Mesendoderm (in vitro differentiated cells): ENCODE measurements around the gene HECTD4.
"Not testable (repeated sequence)": the region's sequence is repeated elsewhere in the genome, so short reads cannot be mapped to it uniquely, and the experiment has no call there.

Experiments
- DNase-seq: peaks from one replicate; pipeline ENCODE4 v3.0.0; 2013
- H2AK5ac ChIP-seq: 2 replicates; pipeline ENCODE4 v1.6.1; 2013; ENCODE audit warnings: low read length, inconsistent platforms
- H2BK120ac ChIP-seq: 2 replicates; pipeline ENCODE4 v1.6.1; 2013; ENCODE audit warnings: low read depth, mild to moderate bottlenecking, low read length, moderate library complexity, mixed read lengths
- H2BK15ac ChIP-seq: replicated peaks from 2 replicates; pipeline ENCODE4 v1.6.1; 2013; ENCODE audit warnings: low read depth, mild to moderate bottlenecking, moderate library complexity
- H2BK5ac ChIP-seq: 2 replicates; pipeline ENCODE4 v1.6.1; 2013; ENCODE audit warnings: low read length, inconsistent platforms
- H3K18ac ChIP-seq: 2 replicates; pipeline ENCODE4 v1.6.1; 2013; ENCODE audit warnings: mild to moderate bottlenecking, low read length, mixed read lengths
- H3K23ac ChIP-seq: one replicate; pipeline ENCODE4 v1.6.1; 2013; ENCODE audit warnings: low read length
- H3K27ac ChIP-seq: 2 replicates; pipeline ENCODE4 v1.5.1; 2013; ENCODE audit warnings: low read depth, mild to moderate bottlenecking, inconsistent platforms, low read length, moderate library complexity
- H3K27me3 ChIP-seq: 2 replicates; pipeline ENCODE4 v1.6.1; 2013; ENCODE audit warnings: low read length, control low read depth, mild to moderate bottlenecking, inconsistent platforms; ENCODE audit not compliant: insufficient read depth, poor library complexity
- H3K36me3 ChIP-seq: 2 replicates; pipeline ENCODE4 v1.6.1; 2013; ENCODE audit warnings: low read length, inconsistent platforms; ENCODE audit not compliant: control insufficient read depth, insufficient read depth
- H3K4ac ChIP-seq: one replicate; pipeline ENCODE4 v1.6.1; 2013; ENCODE audit warnings: low read depth, mild to moderate bottlenecking, low read length, moderate library complexity
- H3K4me1 ChIP-seq: 2 replicates; pipeline ENCODE4 v1.6.1; 2013; ENCODE audit warnings: low read depth, low read length, inconsistent platforms; ENCODE audit not compliant: control insufficient read depth
- H3K4me2 ChIP-seq: 2 replicates; pipeline ENCODE4 v1.6.1; 2013; ENCODE audit warnings: low read length
- H3K4me3 ChIP-seq: 2 replicates; pipeline ENCODE4 v1.5.1; 2013; ENCODE audit warnings: mild to moderate bottlenecking, low read length
- H3K56ac ChIP-seq: one replicate; pipeline ENCODE4 v1.6.1; 2013; ENCODE audit warnings: low read length
- H3K79me1 ChIP-seq: 2 replicates; pipeline ENCODE4 v1.6.1; 2013; ENCODE audit warnings: low read length, inconsistent platforms
- H3K79me2 ChIP-seq: 2 replicates; pipeline ENCODE4 v1.6.1; 2013; ENCODE audit warnings: mild to moderate bottlenecking, low read length; ENCODE audit not compliant: control insufficient read depth, insufficient read depth
- H3K9ac ChIP-seq: 2 replicates; pipeline ENCODE4 v1.6.1; 2013; ENCODE audit warnings: low read length, inconsistent platforms
- H4K5ac ChIP-seq: one replicate; pipeline ENCODE4 v1.6.1; 2013; ENCODE audit warnings: low read length
- H4K8ac ChIP-seq: one replicate; pipeline ENCODE4 v1.6.1; 2013; ENCODE audit warnings: low read depth, mild to moderate bottlenecking, control low read depth, low read length, moderate library complexity
- WGBS: extraction: QIAGEN DNeasy Blood & Tissue Kit; methylation state at CpG from one replicate; pipeline ENCODE4 v1.1.7; 2013; ENCODE audit warnings: low lambda C conversion rate, missing lambda C conversion rate; ENCODE audit not compliant: insufficient coverage; ENCODE audit errors: extremely low coverage; 5-methylcytosine and 5-hydroxymethylcytosine counted together

The HECTD4 gene

DNA sequence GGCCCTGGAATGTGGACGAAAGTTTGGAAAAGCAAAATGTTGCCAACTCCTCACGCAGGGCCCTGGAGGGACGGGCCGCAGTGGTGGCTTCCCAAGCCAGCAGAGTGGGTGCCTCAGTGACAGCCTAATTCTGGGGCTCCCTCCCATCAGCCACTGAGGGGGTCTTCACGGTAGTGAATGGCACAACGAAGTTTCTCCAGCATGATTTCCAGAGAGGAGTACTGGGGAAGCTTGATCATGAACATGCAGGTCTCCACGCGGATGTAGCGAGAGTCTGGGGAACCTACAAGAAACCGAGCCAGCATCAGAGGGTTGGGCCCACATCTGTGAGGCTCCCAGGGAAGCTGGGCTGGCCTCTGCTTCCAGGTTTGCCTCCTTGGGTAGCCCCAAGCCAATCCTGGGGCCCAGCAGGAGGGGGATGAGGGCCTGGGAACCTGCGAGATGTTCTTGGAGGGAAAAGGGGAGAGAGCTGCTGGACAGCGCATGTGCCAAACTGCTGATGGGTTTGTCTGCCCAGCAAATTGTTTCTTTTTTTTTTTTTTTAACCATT, 219.9 kb downstream of the HECTD4 start:
- no peaks in the 10 kb centered on the region for H3K4me1 ChIP-seq
- no peaks in the 10 kb centered on the region for H3K27me3 ChIP-seq
- no peak overlapping the region for H3K4ac ChIP-seq
- no peak overlapping the region for H2BK15ac ChIP-seq
- no peak overlapping the region for H2BK5ac ChIP-seq
- no peak overlapping the region for H4K5ac ChIP-seq
- H3K36me3 ChIP-seq = peaks cover 1% of the 10 kb centered on the region
- no peak overlapping the region for H3K9ac ChIP-seq
- no CpG with 5 or more reads among the region's 12 CpGs for WGBS
- H2BK120ac ChIP-seq = no peak overlapping the region
- H3K4me2 ChIP-seq = no peak overlapping the region
- no peak overlapping the region for H3K4me3 ChIP-seq
- no peak overlapping the region for H2AK5ac ChIP-seq
- DNase-seq = no peak
- H3K79me1 ChIP-seq = no peaks in the 10 kb centered on the region
- no peak overlapping the region for H4K8ac ChIP-seq
- no peak overlapping the region for H3K18ac ChIP-seq
- no peak overlapping the region for H3K56ac ChIP-seq
- H3K23ac ChIP-seq = no peak overlapping the region
- no peaks in the 10 kb centered on the region for H3K79me2 ChIP-seq
- no peak overlapping the region for H3K27ac ChIP-seq

DNA sequence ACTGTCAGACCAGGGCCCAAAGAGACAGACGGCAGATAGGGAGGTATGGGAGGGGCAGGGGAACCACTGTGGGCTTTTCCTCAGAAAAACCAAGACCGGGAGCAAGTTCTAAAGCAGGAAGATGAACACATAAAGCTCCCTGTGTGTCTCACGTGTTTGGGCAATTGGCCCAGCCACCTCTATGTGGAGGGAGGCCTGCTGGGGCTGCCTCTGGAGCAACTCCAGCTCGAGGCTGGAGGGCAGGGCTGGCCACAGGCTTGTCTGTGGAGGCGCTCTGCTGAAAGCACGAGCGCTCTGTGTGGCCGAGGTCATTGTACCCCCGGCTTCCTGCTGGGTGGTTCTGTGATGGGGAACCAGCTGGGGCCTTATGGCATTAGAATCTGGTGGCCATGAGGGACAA, 220.5 kb downstream of the HECTD4 start:
- Histone ChIP-seq H3K27ac (no peak overlapping the region), H2BK5ac (no peak overlapping the region), H3K4me3 (no peak overlapping the region), H3K79me2 (no peaks in the 10 kb centered on the region), H3K23ac (no peak overlapping the region), H3K4ac (no peak overlapping the region), H2BK120ac (no peak overlapping the region), H3K9ac (no peak overlapping the region), H3K56ac (no peak overlapping the region), H4K5ac (no peak overlapping the region), H3K18ac (no peak overlapping the region), H3K79me1 (no peaks in the 10 kb centered on the region), H2AK5ac (no peak overlapping the region), H4K8ac (no peak overlapping the region), H3K4me1 (no peaks in the 10 kb centered on the region), H3K4me2 (no peak overlapping the region), H3K27me3 (no peaks in the 10 kb centered on the region), H3K36me3 (peaks cover 1% of the 10 kb centered on the region), H2BK15ac (no peak overlapping the region)
- WGBS = no CpG with 5 or more reads among the region's 9 CpGs
- no peak for DNase-seq

DNA sequence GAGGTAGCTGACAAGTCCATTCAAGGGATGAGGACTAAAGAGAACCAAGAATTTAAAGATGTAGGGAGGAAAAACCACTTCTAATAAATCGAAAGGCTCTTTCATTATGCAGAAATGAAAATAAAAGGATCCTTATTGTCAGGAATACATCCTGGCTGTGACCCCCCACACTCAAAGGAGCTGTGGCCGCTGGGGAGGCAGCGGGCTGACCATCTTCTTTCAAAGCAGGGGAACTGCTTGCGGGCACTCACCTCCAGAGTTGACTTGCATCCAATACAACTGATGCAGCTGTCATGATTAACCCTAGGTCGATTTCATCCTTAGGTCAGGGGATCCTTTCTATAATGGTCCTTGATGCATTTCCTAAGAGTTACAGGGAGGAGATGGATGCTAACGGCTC, 221.6 kb downstream of the HECTD4 start:
- Histone ChIP-seq H3K4me1 (no peaks in the 10 kb centered on the region), H3K79me2 (no peaks in the 10 kb centered on the region), H3K9ac (no peak overlapping the region), H3K79me1 (no peaks in the 10 kb centered on the region), H4K5ac (no peak overlapping the region), H3K4ac (no peak overlapping the region), H3K4me3 (no peak overlapping the region), H3K23ac (no peak overlapping the region), H2AK5ac (no peak overlapping the region), H3K4me2 (no peak overlapping the region), H3K36me3 (peaks cover 1% of the 10 kb centered on the region), H2BK15ac (no peak overlapping the region), H4K8ac (no peak overlapping the region), H3K56ac (no peak overlapping the region), H3K18ac (no peak overlapping the region), H3K27me3 (no peaks in the 10 kb centered on the region), H3K27ac (no peak overlapping the region), H2BK120ac (no peak overlapping the region), H2BK5ac (no peak overlapping the region)
- no CpG with 5 or more reads among the region's 6 CpGs for WGBS
- no peak for DNase-seq

DNA sequence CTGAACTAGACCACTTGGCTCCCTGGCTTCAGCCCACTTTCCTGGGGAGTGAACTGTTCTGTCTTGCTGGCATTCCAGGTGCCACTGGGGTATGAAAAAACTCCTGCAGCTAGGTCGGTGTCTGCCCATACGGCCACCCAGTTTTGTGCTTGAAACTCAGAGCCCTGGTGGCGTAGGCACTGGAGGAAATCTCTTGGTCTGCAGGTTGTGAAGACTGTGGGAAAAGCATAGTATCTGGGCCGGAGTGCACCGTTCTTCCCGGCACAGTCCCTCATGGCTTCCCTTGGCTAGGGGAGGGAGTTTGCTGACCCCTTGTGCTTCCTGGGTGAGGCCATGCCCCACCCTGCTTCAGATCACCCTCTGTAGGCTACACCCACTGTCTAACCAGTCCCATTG, 223.1 kb downstream of the HECTD4 start:
- no peaks in the 10 kb centered on the region for H3K4me1 ChIP-seq
- no peak overlapping the region for H2AK5ac ChIP-seq
- no peak overlapping the region for H4K5ac ChIP-seq
- no peak overlapping the region for H3K4me2 ChIP-seq
- no peak overlapping the region for H3K56ac ChIP-seq
- H3K36me3 ChIP-seq = peaks cover 1% of the 10 kb centered on the region
- H3K4me3 ChIP-seq = no peak overlapping the region
- H3K4ac ChIP-seq = no peak overlapping the region
- H2BK15ac ChIP-seq = no peak overlapping the region
- no peak overlapping the region for H3K23ac ChIP-seq
- H3K18ac ChIP-seq = no peak overlapping the region
- H4K8ac ChIP-seq = no peak overlapping the region
- no peaks in the 10 kb centered on the region for H3K79me2 ChIP-seq
- H3K27me3 ChIP-seq = no peaks in the 10 kb centered on the region
- no CpG with 5 or more reads among the region's 6 CpGs for WGBS
- H3K79me1 ChIP-seq = no peaks in the 10 kb centered on the region
- no peak overlapping the region for H2BK120ac ChIP-seq
- H3K9ac ChIP-seq = no peak overlapping the region
- H2BK5ac ChIP-seq = no peak overlapping the region
- no peak for DNase-seq
- no peak overlapping the region for H3K27ac ChIP-seq

- not testable (repeated sequence) for H2BK5ac ChIP-seq, H3K79me1 ChIP-seq, H3K27me3 ChIP-seq, H2BK120ac ChIP-seq, H3K4me1 ChIP-seq, H3K9ac ChIP-seq, H2AK5ac ChIP-seq, H4K8ac ChIP-seq, H3K79me2 ChIP-seq, H3K4me3 ChIP-seq, H3K36me3 ChIP-seq, H3K4me2 ChIP-seq, H3K56ac ChIP-seq, H3K18ac ChIP-seq, H3K4ac ChIP-seq, H3K27ac ChIP-seq, H2BK15ac ChIP-seq, H3K23ac ChIP-seq, H4K5ac ChIP-seq, DNase-seq
- WGBS = no CpG with 5 or more reads among the region's 11 CpGs
These were observed 223.6 kb downstream of the HECTD4 start for GRCh38 chr12:112158461-112159145.

DNA sequence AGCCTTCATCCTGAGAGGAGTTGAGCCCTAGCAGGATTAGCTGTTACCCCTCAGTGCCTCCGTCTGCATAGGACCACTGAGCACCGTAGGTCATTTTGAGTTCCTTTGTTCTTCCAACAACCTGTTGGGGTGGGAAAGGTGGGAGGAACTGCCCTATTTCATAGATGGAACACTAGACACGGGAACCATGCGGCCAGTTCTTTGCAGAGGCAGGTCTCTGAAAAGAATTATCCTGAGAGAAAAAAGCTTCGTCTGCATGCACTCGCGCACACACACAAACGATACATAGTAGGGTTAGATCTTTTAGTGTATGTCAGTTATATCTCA, 228.4 kb downstream of the HECTD4 start:
- Histone ChIP-seq H3K56ac (no peak overlapping the region), H4K8ac (no peak overlapping the region), H4K5ac (no peak overlapping the region), H3K18ac (no peak overlapping the region), H3K9ac (no peak overlapping the region), H2AK5ac (no peak overlapping the region), H2BK120ac (no peak overlapping the region), H3K4me2 (no peak overlapping the region), H3K4me3 (no peak overlapping the region), H3K4ac (no peak overlapping the region), H3K79me2 (no peaks in the 10 kb centered on the region), H3K4me1 (no peaks in the 10 kb centered on the region), H3K23ac (no peak overlapping the region), H3K27ac (no peak overlapping the region), H3K79me1 (no peaks in the 10 kb centered on the region), H2BK15ac (no peak overlapping the region), H2BK5ac (no peak overlapping the region), H3K27me3 (no peaks in the 10 kb centered on the region), H3K36me3 (peaks cover 6% of the 10 kb centered on the region)
- DNase-seq = no peak
- WGBS = no CpG with 5 or more reads among the region's 8 CpGs
